ENCODE results near the gene ZNF526.

DNA sequence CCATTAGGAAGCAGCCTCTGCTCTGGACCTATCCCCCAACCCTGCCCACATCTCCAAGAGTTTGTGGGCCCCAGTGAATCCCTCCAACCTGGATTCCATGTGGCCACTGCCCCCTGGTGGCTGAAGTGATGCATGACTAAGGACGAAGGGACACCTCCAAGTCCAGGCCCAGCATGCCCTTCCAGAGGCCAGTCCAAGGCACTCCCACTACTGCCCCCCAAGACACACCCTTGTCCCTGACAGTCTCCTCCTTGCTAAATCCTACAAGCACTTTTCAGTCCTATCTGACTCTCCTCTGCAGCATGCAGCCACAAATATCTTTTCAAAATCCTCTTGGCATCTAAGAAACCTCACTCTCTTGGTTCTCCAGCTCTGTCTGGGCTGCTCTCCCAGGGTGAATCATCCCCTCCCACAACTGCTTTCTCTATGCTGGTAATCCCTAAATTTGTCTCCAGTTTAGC, 35.7 kb upstream of the ZNF526 start:
- no peak for TF ChIP-seq POLR2A (IDR thresholded peaks at IDR 0.05)
- TF ChIP-seq, protein P1, sequence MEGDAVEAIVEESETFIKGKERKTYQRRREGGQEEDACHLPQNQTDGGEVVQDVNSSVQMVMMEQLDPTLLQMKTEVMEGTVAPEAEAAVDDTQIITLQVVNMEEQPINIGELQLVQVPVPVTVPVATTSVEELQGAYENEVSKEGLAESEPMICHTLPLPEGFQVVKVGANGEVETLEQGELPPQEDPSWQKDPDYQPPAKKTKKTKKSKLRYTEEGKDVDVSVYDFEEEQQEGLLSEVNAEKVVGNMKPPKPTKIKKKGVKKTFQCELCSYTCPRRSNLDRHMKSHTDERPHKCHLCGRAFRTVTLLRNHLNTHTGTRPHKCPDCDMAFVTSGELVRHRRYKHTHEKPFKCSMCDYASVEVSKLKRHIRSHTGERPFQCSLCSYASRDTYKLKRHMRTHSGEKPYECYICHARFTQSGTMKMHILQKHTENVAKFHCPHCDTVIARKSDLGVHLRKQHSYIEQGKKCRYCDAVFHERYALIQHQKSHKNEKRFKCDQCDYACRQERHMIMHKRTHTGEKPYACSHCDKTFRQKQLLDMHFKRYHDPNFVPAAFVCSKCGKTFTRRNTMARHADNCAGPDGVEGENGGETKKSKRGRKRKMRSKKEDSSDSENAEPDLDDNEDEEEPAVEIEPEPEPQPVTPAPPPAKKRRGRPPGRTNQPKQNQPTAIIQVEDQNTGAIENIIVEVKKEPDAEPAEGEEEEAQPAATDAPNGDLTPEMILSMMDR (IDR thresholded peaks at IDR 0.05) = peak; percentile 75 to 93 (median 85)

All from body of pancreas (tissue), 4 donors.